ENCODE measurements around the gene AKAIN1. TPM values are rescaled to one million over a fixed set of nuclear protein-coding genes. Genes with fewer than 3 reads are reported as not detected.

The AKAIN1 gene
- total RNA-seq, 2 donors from 2014 or later: 3.1 TPM; not detected in 1

DNA sequence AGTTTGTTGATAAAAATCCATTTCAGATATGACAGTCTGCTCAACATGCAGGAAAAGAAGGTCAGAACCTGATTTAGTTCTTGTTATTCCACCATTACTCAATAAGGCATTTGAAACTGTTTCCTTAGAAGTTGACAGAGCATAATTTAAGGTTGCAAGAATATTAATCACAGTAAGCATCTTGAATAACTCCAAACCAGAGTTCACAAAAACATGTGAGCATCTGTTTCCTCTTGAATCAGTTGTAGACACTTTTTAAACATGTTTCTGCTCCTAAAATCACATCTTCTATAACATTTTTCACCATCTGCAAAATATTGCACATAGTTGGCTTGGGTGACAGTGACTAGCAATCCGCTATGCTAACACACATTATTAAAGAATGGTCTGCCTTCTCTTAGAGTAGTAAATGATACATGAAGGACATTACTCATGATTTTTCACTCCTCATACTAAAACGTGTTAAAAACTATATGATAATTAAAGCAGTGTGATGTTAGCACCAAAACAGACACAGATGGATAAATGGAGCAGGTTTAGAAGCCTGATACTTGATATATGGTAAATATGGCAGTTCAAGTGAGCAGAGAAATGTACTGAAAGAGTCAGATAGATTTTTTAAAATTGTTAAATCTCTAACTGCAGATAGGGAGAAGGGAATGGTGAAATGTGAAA is 30.3 kb downstream of the AKAIN1 start:
- no peak for ATAC-seq
- WGBS, 2 donors: 27 to 40% methylated on average over 2 of the region's 2 CpGs
- intact Hi-C loops (cut with DNase I): no loop called here

GRCh38 chr18:5164903-5165302 is 32.2 kb downstream of the AKAIN1 start:
- 53 to 59% methylated on average over 2 of the region's 2 CpGs for WGBS, 2 donors
- no peaks in the 10 kb centered on the region for H3K9me3 ChIP-seq

More for the DNA sequence above, 30.3 kb downstream of the AKAIN1 start:
- DNase-seq: no peak
- Histone ChIP-seq H3K9me3 (no peaks in the 10 kb centered on the region), H3K27ac (no peak overlapping the region), H3K4me1 (no peaks in the 10 kb centered on the region), H3K4me3 (no peak overlapping the region), H3K36me3 (replicated peaks in 1 of 2; ENCODE audit: insufficient read depth in 1 of 2, low read depth in 2 of 2) (no peaks in the 10 kb centered on the region), H3K27me3 (no peaks in the 10 kb centered on the region)
- TF ChIP-seq POLR2A (IDR thresholded peaks at IDR 0.05): no peak
- no peak for TF ChIP-seq CTCF (IDR thresholded peaks at IDR 0.05)

GRCh38 chr18:5162111-5162510 is 34.9 kb downstream of the AKAIN1 start:
- Histone ChIP-seq H3K27me3 (no peaks in the 10 kb centered on the region), H3K9me3 (no peaks in the 10 kb centered on the region), H3K36me3 (replicated peaks in 1 of 2; ENCODE audit: insufficient read depth in 1 of 2, low read depth in 2 of 2) (no peaks in the 10 kb centered on the region), H3K27ac (no peak overlapping the region), H3K4me1 (no peaks in the 10 kb centered on the region), H3K4me3 (no peak overlapping the region)
- TF ChIP-seq CTCF (IDR thresholded peaks at IDR 0.05) (no peak), POLR2A (IDR thresholded peaks at IDR 0.05) (no peak)
- no peak for DNase-seq
- intact Hi-C loops (cut with DNase I): no loop called here
- ATAC-seq: no peak

More at GRCh38 chr18:5164903-5165302, 32.2 kb downstream of the AKAIN1 start:
- intact Hi-C loops (cut with DNase I): no loop called here
- Histone ChIP-seq H3K4me3 (no peak overlapping the region), H3K36me3 (replicated peaks in 1 of 2; ENCODE audit: insufficient read depth in 1 of 2, low read depth in 2 of 2) (no peaks in the 10 kb centered on the region), H3K4me1 (no peaks in the 10 kb centered on the region), H3K27ac (no peak overlapping the region), H3K27me3 (no peaks in the 10 kb centered on the region)
- no peak for ATAC-seq
- no peak for TF ChIP-seq POLR2A (IDR thresholded peaks at IDR 0.05)
- no peak for TF ChIP-seq CTCF (IDR thresholded peaks at IDR 0.05)
- no peak for DNase-seq

DNA sequence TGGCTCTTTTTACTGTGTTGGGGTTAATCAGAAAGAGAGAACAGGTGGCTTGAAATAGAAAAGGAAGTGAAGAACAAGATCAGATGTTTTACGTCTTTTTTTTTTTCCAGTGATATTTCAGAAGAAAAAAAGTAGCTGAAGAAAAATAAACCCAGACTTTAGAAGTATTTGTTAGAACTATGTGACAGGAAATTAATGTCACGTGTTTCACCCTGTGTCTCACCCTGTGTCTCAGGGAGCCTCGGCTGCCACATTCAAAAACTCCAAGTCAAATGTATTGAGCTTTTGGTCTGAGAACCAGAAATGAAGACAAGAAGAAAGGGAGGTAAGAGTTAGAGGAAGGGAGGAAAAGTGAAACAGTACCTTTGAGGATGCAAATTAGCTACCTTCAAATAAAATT is 38.0 kb downstream of the AKAIN1 start:
- intact Hi-C loops (cut with DNase I): no loop called here
- H3K9me3 ChIP-seq: no peaks in the 10 kb centered on the region
- no peak for DNase-seq
- ATAC-seq: no peak
- no peak overlapping the region for H3K4me3 ChIP-seq
- no peaks in the 10 kb centered on the region for H3K36me3 ChIP-seq (replicated peaks in 1 of 2; ENCODE audit: insufficient read depth in 1 of 2, low read depth in 2 of 2)
- no peaks in the 10 kb centered on the region for H3K27me3 ChIP-seq
- no peak overlapping the region for H3K27ac ChIP-seq
- 40 to 56% methylated on average over 3 of the region's 3 CpGs for WGBS, 2 donors
- TF ChIP-seq CTCF (IDR thresholded peaks at IDR 0.05): no peak
- no peak for TF ChIP-seq POLR2A (IDR thresholded peaks at IDR 0.05)
- no peaks in the 10 kb centered on the region for H3K4me1 ChIP-seq

DNA sequence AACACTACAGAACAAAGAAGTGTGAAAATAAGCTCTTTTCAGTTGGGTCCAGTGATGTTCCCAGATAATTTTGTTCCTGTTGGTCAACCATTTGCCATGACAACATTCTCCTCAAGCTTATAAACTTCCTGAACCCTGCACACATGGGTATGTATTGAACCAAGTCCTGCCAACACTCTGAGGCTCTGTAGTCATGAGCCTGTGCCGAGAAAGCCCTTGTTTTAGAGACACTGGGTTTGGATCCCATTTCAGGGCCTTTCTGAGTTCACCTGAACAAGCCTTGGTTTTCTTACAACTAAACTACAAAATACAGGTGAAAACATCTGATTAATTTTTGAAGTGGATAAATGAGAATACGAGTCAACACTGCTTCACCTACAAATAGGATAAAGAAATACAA is 38.5 kb downstream of the AKAIN1 start:
- Histone ChIP-seq H3K36me3 (replicated peaks in 1 of 2; ENCODE audit: insufficient read depth in 1 of 2, low read depth in 2 of 2) (no peaks in the 10 kb centered on the region), H3K27ac (no peak overlapping the region), H3K4me1 (no peaks in the 10 kb centered on the region), H3K4me3 (no peak overlapping the region), H3K27me3 (no peaks in the 10 kb centered on the region), H3K9me3 (no peaks in the 10 kb centered on the region)
- intact Hi-C loops (cut with DNase I): no loop called here
- WGBS, 2 donors: 50 to 62% methylated on average over 2 of the region's 2 CpGs
- ATAC-seq: no peak
- TF ChIP-seq CTCF (IDR thresholded peaks at IDR 0.05) (no peak), POLR2A (IDR thresholded peaks at IDR 0.05) (no peak)
- DNase-seq: no peak

All from body of pancreas (tissue), 4 donors.